K562 (cell line): ENCODE data around the gene ITGAE. TPM values are rescaled to one million over a fixed set of nuclear protein-coding genes. Genes with fewer than 3 reads are reported as not detected.
A peak's percentile ranks its signal among the peaks of the same experiment; 100 is the strongest.

Source experiments
- BMI1 ChIP-seq: fragments of 150-350 bp; IDR thresholded peaks from 2 replicates; pipeline ENCODE4 v1.6.1; 2014; ENCODE audit warnings: low read length
- ERF ChIP-seq: fragments of 450-650 bp; formaldehyde crosslinking; IDR thresholded peaks from 2 replicates; pipeline ENCODE4 v1.4.0; 2020; ENCODE audit warnings: mild to moderate bottlenecking, mixed read lengths
- NCOA2 ChIP-seq, 2 experiments: fragments of 450-650 bp; IDR thresholded peaks; 2 replicates each; pipeline ENCODE4 v1.6.1; 2018; ENCODE audit warnings: mild to moderate bottlenecking in 2 of 2, moderate library complexity in 1 of 2; ENCODE audit not compliant: partially characterized antibody in 2 of 2
- RBFOX2 ChIP-seq: fragments of 200-400 bp; formaldehyde crosslinking; IDR thresholded peaks from 2 replicates; pipeline ENCODE4 v1.6.1; 2017; ENCODE audit warnings: low read depth, mild to moderate bottlenecking, low read length, moderate library complexity
- RCOR1 ChIP-seq, 2 experiments: IDR thresholded peaks; 2 replicates each; pipeline ENCODE4 v1.6.1; 2012; ENCODE audit warnings: low read depth in 2 of 2, low read length in 2 of 2, borderline replicate concordance in 1 of 2, improper control_type of control experiment in 1 of 2
- RFX7 ChIP-seq: fragments of 250-450 bp; sonication (Bioruptor Pico); IDR thresholded peaks from 2 replicates; pipeline ENCODE4 v1.5.1; 2021; ENCODE audit warnings: mild to moderate bottlenecking
- THRAP3 ChIP-seq: fragments of 450-650 bp; IDR thresholded peaks from 2 replicates; pipeline ENCODE4 v1.6.1; 2016; ENCODE audit warnings: mild to moderate bottlenecking, inconsistent platforms, borderline replicate concordance
- ZBTB8A ChIP-seq: fragments of 450-650 bp; IDR thresholded peaks from 2 replicates; pipeline ENCODE4 v1.6.1; 2018; ENCODE audit warnings: mild to moderate bottlenecking, moderate library complexity; ENCODE audit not compliant: partially characterized antibody
- ZNF121 ChIP-seq: sonication (generic); formaldehyde crosslinking; conservative IDR thresholded peaks from 2 replicates; pipeline ENCODE4 v1.8.0; 2022; ENCODE audit warnings: missing genetic modification reagents
- polyA plus RNA-seq, 8 experiments: library from polyadenylated mRNA; depleted of rRNA in 4 of 8; stranded (reverse) in 5 of 8; unstranded in 3 of 8; fragments of >200 nt; fragmentation: Nextera tagmentation in 2 of 8; fragmentation: Illumina TruSeq in 1 of 8; extraction: Ambion mirVana in 2 of 8; extraction: Trizol in 1 of 8; gene quantifications; 2 replicates each; pipeline versions ENCODE4 v1.2.1 to v1.2.3, GENCODE V29; 2011 to 2014; ENCODE audit warnings: inconsistent platforms in 1 of 8, missing spikeins in 1 of 8
- total RNA-seq, 7 experiments: library from RNA; depleted of rRNA in 6 of 7; stranded (reverse); fragments of >200 nt in 6 of 7; fragmentation: Illumina TruSeq in 2 of 7; extraction: Trizol in 2 of 7; gene quantifications; 2 replicates each; pipeline versions ENCODE4 v1.2.1 to v1.2.3, GENCODE V29; 2011 to 2021; ENCODE audit warnings: low replicate concordance in 1 of 7
- TF ChIP-seq, protein P1 (sequence below): IDR thresholded peaks from 2 replicates; pipeline ENCODE4 v1.6.1; 2016; ENCODE audit warnings: missing genetic modification characterization, missing compliant biosample characterization
- TF ChIP-seq, protein P2 (sequence below), 2 experiments: IDR thresholded peaks; 2 replicates each; pipeline ENCODE4 v1.6.1; 2011; ENCODE audit warnings: borderline replicate concordance in 1 of 2, control low read depth in 1 of 2, low read depth in 1 of 2, low read length in 1 of 2, mild to moderate bottlenecking in 1 of 2, mixed read lengths in 1 of 2, moderate library complexity in 1 of 2; ENCODE audit not compliant: insufficient read depth in 1 of 2, insufficient read length in 1 of 2, poor library complexity in 1 of 2, severe bottlenecking in 1 of 2; ENCODE audit errors: extremely low read depth in 1 of 2
- TF ChIP-seq, protein P3 (sequence below): fragments of 250-450 bp; sonication (Bioruptor Pico); IDR thresholded peaks from 2 replicates; pipeline ENCODE4 v1.5.0; 2022; ENCODE audit warnings: mild to moderate bottlenecking
- TF ChIP-seq, protein P4 (sequence below), 2 experiments: fragments of 450-650 bp in 1 of 2; sonication (generic) in 1 of 2; formaldehyde crosslinking; conservative IDR thresholded peaks; 2 replicates each; pipeline versions ENCODE4 v1.4.0 to v1.8.1; 2020 to 2022; ENCODE audit warnings: mild to moderate bottlenecking in 1 of 2, missing genetic modification reagents in 1 of 2
- TF ChIP-seq, protein P5 (sequence below): fragments of 250-450 bp; sonication (Bioruptor Pico); IDR thresholded peaks from 2 replicates; pipeline ENCODE4 v1.4.0; 2020; ENCODE audit warnings: mild to moderate bottlenecking, moderate library complexity, borderline replicate concordance
- TF ChIP-seq, protein P6 (sequence below): IDR thresholded peaks from 2 replicates; pipeline ENCODE4 v1.6.1; 2012; ENCODE audit warnings: low read depth, low read length, improper control_type of control experiment, borderline replicate concordance

The ITGAE gene
- total and polyA plus RNA-seq, 9 of the 15 experiments (the other 6 are each of a cell fraction or from before 2014, with no cell fraction given), result 14.8 to 160 (median 27.0) TPM

DNA sequence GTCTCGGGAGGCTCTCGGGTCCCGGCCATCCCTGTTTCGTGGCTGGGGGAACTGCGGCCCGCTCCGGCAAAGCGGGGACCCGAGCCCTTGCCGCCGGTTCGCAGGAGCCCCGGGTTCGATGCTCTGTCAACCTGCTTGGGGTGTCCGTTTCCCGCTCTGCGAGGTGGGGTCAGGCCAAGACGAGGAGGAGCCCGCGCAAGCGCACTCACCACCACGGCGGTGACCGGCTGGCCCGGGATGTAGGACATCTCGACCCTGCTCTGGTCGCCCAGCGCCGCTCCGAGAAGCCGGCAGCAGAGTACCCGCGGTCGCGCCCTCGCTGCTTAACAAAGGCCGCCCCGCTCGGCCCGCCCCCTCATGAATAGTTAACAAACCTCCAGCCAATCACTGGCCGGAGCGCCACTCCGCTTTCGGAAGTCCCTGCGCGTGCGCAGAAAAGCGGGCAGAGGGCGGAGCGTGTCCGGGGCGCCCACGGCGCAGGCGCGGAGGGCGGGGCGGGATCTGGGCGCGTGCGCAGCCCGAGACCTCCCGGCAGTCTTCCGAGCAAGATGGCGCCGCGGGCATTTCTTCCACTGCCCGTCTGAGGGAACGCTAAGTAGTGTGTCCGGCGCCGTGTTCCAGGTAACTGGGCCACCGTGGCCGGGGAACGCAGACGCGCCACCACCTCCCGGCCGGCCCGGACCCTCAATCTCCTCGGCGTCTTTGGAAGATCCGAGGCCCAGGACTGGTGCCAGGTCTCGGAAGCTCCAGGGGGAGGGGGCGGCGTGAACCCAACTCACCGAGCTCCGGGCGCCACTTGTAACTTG, 132.5 kb downstream of the ITGAE start, which contains the start of the genes EMC6 and TAX1BP3 (continued):
- TF ChIP-seq BMI1, result no peak
- TF ChIP-seq, protein P1, sequence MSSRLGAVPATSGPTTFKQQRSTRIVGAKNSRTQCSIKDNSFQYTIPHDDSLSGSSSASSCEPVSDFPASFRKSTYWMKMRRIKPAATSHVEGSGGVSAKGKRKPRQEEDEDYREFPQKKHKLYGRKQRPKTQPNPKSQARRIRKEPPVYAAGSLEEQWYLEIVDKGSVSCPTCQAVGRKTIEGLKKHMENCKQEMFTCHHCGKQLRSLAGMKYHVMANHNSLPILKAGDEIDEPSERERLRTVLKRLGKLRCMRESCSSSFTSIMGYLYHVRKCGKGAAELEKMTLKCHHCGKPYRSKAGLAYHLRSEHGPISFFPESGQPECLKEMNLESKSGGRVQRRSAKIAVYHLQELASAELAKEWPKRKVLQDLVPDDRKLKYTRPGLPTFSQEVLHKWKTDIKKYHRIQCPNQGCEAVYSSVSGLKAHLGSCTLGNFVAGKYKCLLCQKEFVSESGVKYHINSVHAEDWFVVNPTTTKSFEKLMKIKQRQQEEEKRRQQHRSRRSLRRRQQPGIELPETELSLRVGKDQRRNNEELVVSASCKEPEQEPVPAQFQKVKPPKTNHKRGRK (tag), result no peak
- TF ChIP-seq, protein P2, sequence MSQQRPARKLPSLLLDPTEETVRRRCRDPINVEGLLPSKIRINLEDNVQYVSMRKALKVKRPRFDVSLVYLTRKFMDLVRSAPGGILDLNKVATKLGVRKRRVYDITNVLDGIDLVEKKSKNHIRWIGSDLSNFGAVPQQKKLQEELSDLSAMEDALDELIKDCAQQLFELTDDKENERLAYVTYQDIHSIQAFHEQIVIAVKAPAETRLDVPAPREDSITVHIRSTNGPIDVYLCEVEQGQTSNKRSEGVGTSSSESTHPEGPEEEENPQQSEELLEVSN (IDR thresholded peaks at IDR 0.05; ENCODE audit: borderline replicate concordance in 1 of 2, extremely low read depth in 1 of 2, insufficient read depth in 1 of 2, insufficient read length in 1 of 2, low read depth in 1 of 2, low read length in 1 of 2, poor library complexity in 1 of 2, severe bottlenecking in 1 of 2), result peak in 1 of 2 experiments; percentile 51
- peak; percentile 96 for TF ChIP-seq RBFOX2
- TF ChIP-seq ZNF121 (CRISPR knock-in tag), result no peak
- TF ChIP-seq THRAP3, result no peak
- TF ChIP-seq, protein P3, sequence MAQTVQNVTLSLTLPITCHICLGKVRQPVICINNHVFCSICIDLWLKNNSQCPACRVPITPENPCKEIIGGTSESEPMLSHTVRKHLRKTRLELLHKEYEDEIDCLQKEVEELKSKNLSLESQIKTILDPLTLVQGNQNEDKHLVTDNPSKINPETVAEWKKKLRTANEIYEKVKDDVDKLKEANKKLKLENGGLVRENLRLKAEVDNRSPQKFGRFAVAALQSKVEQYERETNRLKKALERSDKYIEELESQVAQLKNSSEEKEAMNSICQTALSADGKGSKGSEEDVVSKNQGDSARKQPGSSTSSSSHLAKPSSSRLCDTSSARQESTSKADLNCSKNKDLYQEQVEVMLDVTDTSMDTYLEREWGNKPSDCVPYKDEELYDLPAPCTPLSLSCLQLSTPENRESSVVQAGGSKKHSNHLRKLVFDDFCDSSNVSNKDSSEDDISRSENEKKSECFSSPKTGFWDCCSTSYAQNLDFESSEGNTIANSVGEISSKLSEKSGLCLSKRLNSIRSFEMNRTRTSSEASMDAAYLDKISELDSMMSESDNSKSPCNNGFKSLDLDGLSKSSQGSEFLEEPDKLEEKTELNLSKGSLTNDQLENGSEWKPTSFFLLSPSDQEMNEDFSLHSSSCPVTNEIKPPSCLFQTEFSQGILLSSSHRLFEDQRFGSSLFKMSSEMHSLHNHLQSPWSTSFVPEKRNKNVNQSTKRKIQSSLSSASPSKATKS (CRISPR knock-in tag), result no peak
- no peak for TF ChIP-seq ERF (CRISPR knock-in tag)
- no peak for TF ChIP-seq ZBTB8A
- TF ChIP-seq, protein P4, sequence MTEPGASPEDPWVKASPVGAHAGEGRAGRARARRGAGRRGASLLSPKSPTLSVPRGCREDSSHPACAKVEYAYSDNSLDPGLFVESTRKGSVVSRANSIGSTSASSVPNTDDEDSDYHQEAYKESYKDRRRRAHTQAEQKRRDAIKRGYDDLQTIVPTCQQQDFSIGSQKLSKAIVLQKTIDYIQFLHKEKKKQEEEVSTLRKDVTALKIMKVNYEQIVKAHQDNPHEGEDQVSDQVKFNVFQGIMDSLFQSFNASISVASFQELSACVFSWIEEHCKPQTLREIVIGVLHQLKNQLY (CRISPR knock-in tag; conservative IDR thresholded peaks at IDR 0.05), result no peak
- TF ChIP-seq RFX7 (CRISPR knock-in tag), result no peak
- TF ChIP-seq NCOA2 (IDR thresholded peaks at IDR 0.05; ENCODE audit: partially characterized antibody in 2 of 2), result no peak
- TF ChIP-seq, protein P5, sequence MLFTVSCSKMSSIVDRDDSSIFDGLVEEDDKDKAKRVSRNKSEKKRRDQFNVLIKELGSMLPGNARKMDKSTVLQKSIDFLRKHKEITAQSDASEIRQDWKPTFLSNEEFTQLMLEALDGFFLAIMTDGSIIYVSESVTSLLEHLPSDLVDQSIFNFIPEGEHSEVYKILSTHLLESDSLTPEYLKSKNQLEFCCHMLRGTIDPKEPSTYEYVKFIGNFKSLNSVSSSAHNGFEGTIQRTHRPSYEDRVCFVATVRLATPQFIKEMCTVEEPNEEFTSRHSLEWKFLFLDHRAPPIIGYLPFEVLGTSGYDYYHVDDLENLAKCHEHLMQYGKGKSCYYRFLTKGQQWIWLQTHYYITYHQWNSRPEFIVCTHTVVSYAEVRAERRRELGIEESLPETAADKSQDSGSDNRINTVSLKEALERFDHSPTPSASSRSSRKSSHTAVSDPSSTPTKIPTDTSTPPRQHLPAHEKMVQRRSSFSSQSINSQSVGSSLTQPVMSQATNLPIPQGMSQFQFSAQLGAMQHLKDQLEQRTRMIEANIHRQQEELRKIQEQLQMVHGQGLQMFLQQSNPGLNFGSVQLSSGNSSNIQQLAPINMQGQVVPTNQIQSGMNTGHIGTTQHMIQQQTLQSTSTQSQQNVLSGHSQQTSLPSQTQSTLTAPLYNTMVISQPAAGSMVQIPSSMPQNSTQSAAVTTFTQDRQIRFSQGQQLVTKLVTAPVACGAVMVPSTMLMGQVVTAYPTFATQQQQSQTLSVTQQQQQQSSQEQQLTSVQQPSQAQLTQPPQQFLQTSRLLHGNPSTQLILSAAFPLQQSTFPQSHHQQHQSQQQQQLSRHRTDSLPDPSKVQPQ (CRISPR knock-in tag), result no peak
- TF ChIP-seq RCOR1 (IDR thresholded peaks at IDR 0.05; ENCODE audit: borderline replicate concordance in 1 of 2, low read depth in 2 of 2, low read length in 2 of 2), result peak in 1 of 2 experiments; percentile 13; a peak in 1 of 4 replicates
- TF ChIP-seq, protein P6, sequence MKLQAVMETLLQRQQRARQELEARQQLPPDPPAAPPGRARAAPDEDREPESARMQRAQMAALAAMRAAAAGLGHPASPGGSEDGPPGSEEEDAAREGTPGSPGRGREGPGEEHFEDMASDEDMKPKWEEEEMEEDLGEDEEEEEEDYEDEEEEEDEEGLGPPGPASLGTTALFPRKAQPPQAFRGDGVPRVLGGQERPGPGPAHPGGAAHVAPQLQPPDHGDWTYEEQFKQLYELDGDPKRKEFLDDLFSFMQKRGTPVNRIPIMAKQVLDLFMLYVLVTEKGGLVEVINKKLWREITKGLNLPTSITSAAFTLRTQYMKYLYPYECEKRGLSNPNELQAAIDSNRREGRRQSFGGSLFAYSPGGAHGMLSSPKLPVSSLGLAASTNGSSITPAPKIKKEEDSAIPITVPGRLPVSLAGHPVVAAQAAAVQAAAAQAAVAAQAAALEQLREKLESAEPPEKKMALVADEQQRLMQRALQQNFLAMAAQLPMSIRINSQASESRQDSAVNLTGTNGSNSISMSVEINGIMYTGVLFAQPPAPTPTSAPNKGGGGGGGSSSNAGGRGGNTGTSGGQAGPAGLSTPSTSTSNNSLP, result no peak
